PC-3 (cell line): ENCODE data around the gene STX18. TPM values are rescaled to one million over a fixed set of nuclear protein-coding genes. Genes with fewer than 3 reads are reported as not detected.

ENCODE experiments used
- ATAC-seq: fragments of 200-7000 bp; cut with Tn5 transposase; 2 replicates; pipeline ENCODE4 v1.9.1; 2020; ENCODE audit warnings: mild to moderate bottlenecking, moderate library complexity
- BruUV-seq: library from RNA; stranded (reverse); fragments of 400-500 nt; replicated peaks from 2 replicates; lab custom pipeline; 2021; lab: Mats Ljungman, UMichigan
- CTCF ChIA-PET: fragments of 300-600 bp; sonication (Branson Sonifier 250); formaldehyde crosslinking; loops from one replicate; lab custom pipeline; 2022; ENCODE audit warnings: antibody characterized with exemption; lab: Charles Lee
- POLR2A ChIA-PET: fragments of 300-600 bp; sonication (Branson Sonifier 250); formaldehyde crosslinking; loops from one replicate; lab custom pipeline; 2022; ENCODE audit warnings: antibody characterized with exemption; ENCODE audit not compliant: unreplicated experiment; lab: Charles Lee
- DNase-seq: peaks from one replicate; pipeline ENCODE4 v3.0.0-alpha.2; 2015
- H2AFZ ChIP-seq: fragments of 300-600 bp; sonication (generic); 2 replicates; pipeline ENCODE4 v1.6.0; 2016; ENCODE audit warnings: antibody characterized with exemption, low read length
- H3F3A ChIP-seq: fragments of 300-600 bp; sonication (generic); one replicate; pipeline ENCODE4 v1.6.0; 2017; ENCODE audit warnings: antibody characterized with exemption, low read length, control low read depth, mild to moderate bottlenecking; ENCODE audit not compliant: unreplicated experiment
- H3K27ac ChIP-seq: fragments of 300-600 bp; sonication (generic); 2 replicates; pipeline ENCODE4 v1.5.1; 2016; ENCODE audit warnings: mild to moderate bottlenecking, low read length
- H3K27me3 ChIP-seq: fragments of 300-600 bp; sonication (generic); 2 replicates; pipeline ENCODE4 v1.6.1; 2016; ENCODE audit warnings: low read length, mixed read lengths
- H3K36me3 ChIP-seq: fragments of 300-600 bp; sonication (generic); 2 replicates; pipeline ENCODE4 v1.6.1; 2016; ENCODE audit warnings: low read depth, mixed run types, low read length, mixed read lengths
- H3K4me1 ChIP-seq: fragments of 300-600 bp; sonication (generic); 2 replicates; pipeline ENCODE4 v1.5.1; 2016; ENCODE audit warnings: low read length; ENCODE audit not compliant: insufficient read depth
- H3K4me2 ChIP-seq: fragments of 300-600 bp; sonication (generic); 2 replicates; pipeline ENCODE4 v1.6.0; 2016; ENCODE audit warnings: low read length
- H3K4me3 ChIP-seq: fragments of 300-600 bp; sonication (generic); 2 replicates; pipeline ENCODE4 v1.5.1; 2016; ENCODE audit warnings: mild to moderate bottlenecking, low read length, mixed read lengths
- H3K79me2 ChIP-seq: fragments of 300-600 bp; sonication (generic); 2 replicates; pipeline ENCODE4 v1.6.1; 2017; ENCODE audit warnings: low read length, mixed read lengths
- H3K9ac ChIP-seq: fragments of 300-600 bp; sonication (generic); 2 replicates; pipeline ENCODE4 v1.6.0; 2016; ENCODE audit warnings: mild to moderate bottlenecking, low read length
- H3K9me2 ChIP-seq: fragments of 300-600 bp; sonication (generic); replicated peaks from 2 replicates; pipeline ENCODE4 v1.6.1; 2016; ENCODE audit warnings: mixed run types, low read length, mixed read lengths
- H3K9me3 ChIP-seq: fragments of 300-600 bp; sonication (generic); 2 replicates; pipeline ENCODE4 v1.6.1; 2016; ENCODE audit warnings: low read length, mixed read lengths
- H4K20me1 ChIP-seq: fragments of 300-600 bp; sonication (generic); 2 replicates; pipeline ENCODE4 v1.6.1; 2016; ENCODE audit warnings: low read length, mixed read lengths
- CTCF ChIP-seq: fragments of 300-600 bp; sonication (generic); conservative IDR thresholded peaks from 2 replicates; pipeline ENCODE4 v1.5.1; 2017; ENCODE audit warnings: antibody characterized with exemption, low read depth, mild to moderate bottlenecking, low read length
- EZH2 ChIP-seq: fragments of 300-600 bp; sonication (generic); IDR thresholded peaks from one replicate; pipeline ENCODE4 v1.6.1; 2017; ENCODE audit warnings: antibody characterized with exemption, mild to moderate bottlenecking, low read length; ENCODE audit not compliant: unreplicated experiment
- EZH2phosphoT487 ChIP-seq: fragments of 300-600 bp; sonication (generic); IDR thresholded peaks from 2 replicates; pipeline ENCODE4 v1.6.1; 2018; ENCODE audit warnings: mild to moderate bottlenecking, antibody characterized with exemption, low read length, borderline replicate concordance
- intact Hi-C: fragments of 100-400 bp; cut with micrococcal nuclease; formaldehyde crosslinking; loops from 2 replicates; pipeline ENCODE4 v1.9.0; 2023
- total RNA-seq: library from RNA; depleted of rRNA; stranded (reverse); fragments of >200 nt; gene quantifications from 2 replicates; pipeline ENCODE4 v1.2.3, GENCODE V29; 2014

STX18 gene
- total RNA-seq, 1 experiment from 2014 or later = 25.0 TPM

- intact Hi-C loops = no loop called here
- no peak for DNase-seq
- no peak overlapping the region for H3K4me3 ChIP-seq
- no peak overlapping the region for H3K4me2 ChIP-seq
- no peaks in the 10 kb centered on the region; the same call in 1 of the 2 replicates for H3K4me1 ChIP-seq
- no peak overlapping the region for H2AFZ ChIP-seq
- H3F3A ChIP-seq = no peaks in the 10 kb centered on the region
- no peak overlapping the region for H3K27ac ChIP-seq
- H3K79me2 ChIP-seq = no peaks in the 10 kb centered on the region
- H3K9me2 ChIP-seq = no peaks in the 10 kb centered on the region
- no peaks in the 10 kb centered on the region for H3K9me3 ChIP-seq
- BruUV-seq = no TSS peak
- CTCF ChIA-PET = no interaction called here
- no peaks in the 10 kb centered on the region for H3K36me3 ChIP-seq
- peaks cover 13% of the 10 kb centered on the region for H3K27me3 ChIP-seq
- no peak for TF ChIP-seq EZH2phosphoT487
- no peak for TF ChIP-seq EZH2
- no peak for TF ChIP-seq CTCF
- no peak for ATAC-seq
- no peak overlapping the region for H3K9ac ChIP-seq
- H4K20me1 ChIP-seq = no peaks in the 10 kb centered on the region
- POLR2A ChIA-PET = no interaction called here
Observed at GRCh38 chr4:4395849-4396627, 145.8 kb downstream of the STX18 start.

- H3K4me2 ChIP-seq = no peak overlapping the region
- no peak for ATAC-seq
- H3K27ac ChIP-seq = no peak overlapping the region
- DNase-seq = no peak
- no peaks in the 10 kb centered on the region for H3F3A ChIP-seq
- BruUV-seq = no TSS peak
- intact Hi-C loops = no loop called here
- H4K20me1 ChIP-seq = no peaks in the 10 kb centered on the region
- POLR2A ChIA-PET = no interaction called here
- no peak overlapping the region for H3K9ac ChIP-seq
- no peaks in the 10 kb centered on the region for H3K9me3 ChIP-seq
- H3K4me3 ChIP-seq = no peak overlapping the region
- H2AFZ ChIP-seq = no peak overlapping the region
- no peak for TF ChIP-seq EZH2
- no peak for TF ChIP-seq EZH2phosphoT487
- TF ChIP-seq CTCF = no peak
- H3K9me2 ChIP-seq = no peaks in the 10 kb centered on the region
- H3K4me1 ChIP-seq = no peaks in the 10 kb centered on the region; the same call in 1 of the 2 replicates
- CTCF ChIA-PET = no interaction called here
- no peaks in the 10 kb centered on the region for H3K36me3 ChIP-seq
- H3K79me2 ChIP-seq = no peaks in the 10 kb centered on the region
- H3K27me3 ChIP-seq = peaks cover 6% of the 10 kb centered on the region
Observed at GRCh38 chr4:4395371-4395770, 146.5 kb downstream of the STX18 start.

- ChIA-PET POLR2A (no interaction called here), CTCF (no interaction called here)
- no peaks in the 10 kb centered on the region for H3K79me2 ChIP-seq
- H2AFZ ChIP-seq = no peak overlapping the region
- H3K9me3 ChIP-seq = no peaks in the 10 kb centered on the region
- H3K4me3 ChIP-seq = no peak overlapping the region
- intact Hi-C loops = no loop called here
- no peaks in the 10 kb centered on the region; the same call in 1 of the 2 replicates for H3K4me1 ChIP-seq
- H3K27me3 ChIP-seq = peaks cover under 1% of the 10 kb centered on the region
- H3K9ac ChIP-seq = no peak overlapping the region
- no peak for TF ChIP-seq EZH2phosphoT487
- TF ChIP-seq CTCF = no peak
- TF ChIP-seq EZH2 = no peak
- BruUV-seq = no TSS peak
- H3K36me3 ChIP-seq = no peaks in the 10 kb centered on the region
- no peak overlapping the region for H3K4me2 ChIP-seq
- H3K9me2 ChIP-seq = no peaks in the 10 kb centered on the region
- H4K20me1 ChIP-seq = no peaks in the 10 kb centered on the region
- DNase-seq = peak; percentile 50
- no peaks in the 10 kb centered on the region for H3F3A ChIP-seq
- H3K27ac ChIP-seq = no peak overlapping the region
- peak; percentile 74 for ATAC-seq
Observed at GRCh38 chr4:4394644-4395043, 147.2 kb downstream of the STX18 start.
